Central memory CD4-positive, alpha-beta T cell (primary cell): ENCODE measurements around the gene RAD54L.
"Not testable (repeated sequence)": the region's sequence is repeated elsewhere in the genome, so short reads cannot be mapped to it uniquely, and the experiment has no call there.

Experiments
- DNase-seq: peaks from one replicate; pipeline ENCODE4 v3.0.0; 2022
- total RNA-seq, 3 experiments: gene quantifications; one replicate each; lab custom pipeline; 2026; lab: John Stamatoyannopoulos, UW

The RAD54L gene
- 0.65 to 6.7 (median 3.1) reads per million in 3 experiments for total RNA-seq

GRCh38 chr1:46247436-46248121 is at the start of gene RAD54L:
Gene RAD54L, plus strand, starts transcription at chr1:46247763. Its CDS starts 643 bp downstream, at chr1:46248406.
- peak; percentile 96 for DNase-seq

GRCh38 chr1:46197964-46198811 is 49.4 kb upstream of the RAD54L start, which contains the start of gene POMGNT1:
Gene POMGNT1, minus strand, starts transcription at chr1:46198434. Its CDS starts 613 bp downstream, at chr1:46197821.
- DNase-seq, result peak; percentile 70

- no peak for DNase-seq
These were observed 48.3 kb upstream of the RAD54L start for GRCh38 chr1:46199233-46199749.

- DNase-seq, result no peak
These were observed 43.7 kb upstream of the RAD54L start for GRCh38 chr1:46203738-46204405.

- no peak for DNase-seq
These were observed 43.2 kb upstream of the RAD54L start for GRCh38 chr1:46204406-46204742.

- no peak for DNase-seq
These were observed 42.4 kb upstream of the RAD54L start for GRCh38 chr1:46205141-46205540.

GRCh38 chr1:46205791-46206190 is 41.8 kb upstream of the RAD54L start:
- no peak for DNase-seq

GRCh38 chr1:46206399-46206798 is 41.2 kb upstream of the RAD54L start:
- no peak for DNase-seq

GRCh38 chr1:46210561-46210960 is 37.0 kb upstream of the RAD54L start:
- DNase-seq, result no peak

GRCh38 chr1:46211051-46211450 is 36.5 kb upstream of the RAD54L start:
- no peak for DNase-seq

- no peak for DNase-seq
These were observed 32.1 kb upstream of the RAD54L start for GRCh38 chr1:46215504-46215903.

- DNase-seq, result no peak
These were observed 29.1 kb upstream of the RAD54L start for GRCh38 chr1:46218443-46218842.

- DNase-seq, result no peak
These were observed 27.7 kb upstream of the RAD54L start for GRCh38 chr1:46219551-46220520.

- DNase-seq, result no peak
These were observed 26.8 kb upstream of the RAD54L start for GRCh38 chr1:46220808-46221207.

- DNase-seq, result no peak
These were observed 25.8 kb upstream of the RAD54L start for GRCh38 chr1:46221749-46222148.

- DNase-seq, result not testable (repeated sequence)
These were observed 24.5 kb upstream of the RAD54L start for GRCh38 chr1:46223055-46223454.

GRCh38 chr1:46223472-46223943 is 24.1 kb upstream of the RAD54L start:
- peak; percentile 35 for DNase-seq

- DNase-seq, result no peak
These were observed 22.6 kb upstream of the RAD54L start for GRCh38 chr1:46224966-46225365.

GRCh38 chr1:46231231-46231630 is 16.3 kb upstream of the RAD54L start:
- DNase-seq, result not testable (repeated sequence)

- DNase-seq, result no peak
These were observed 10.7 kb upstream of the RAD54L start for GRCh38 chr1:46236882-46237281.

GRCh38 chr1:46238865-46239264 is 8.7 kb upstream of the RAD54L start:
- DNase-seq, result not testable (repeated sequence)

GRCh38 chr1:46241733-46242132 is 5.8 kb upstream of the RAD54L start:
- DNase-seq, result not testable (repeated sequence)
